GM19240 (cell line): ENCODE results near the gene ITGB3.

Experiments
- DNase-seq: peaks from one replicate; pipeline ENCODE4 v3.0.0; 2011; ENCODE audit warnings: low spot score; ENCODE audit not compliant: insufficient read length

Gene ITGB3

DNA sequence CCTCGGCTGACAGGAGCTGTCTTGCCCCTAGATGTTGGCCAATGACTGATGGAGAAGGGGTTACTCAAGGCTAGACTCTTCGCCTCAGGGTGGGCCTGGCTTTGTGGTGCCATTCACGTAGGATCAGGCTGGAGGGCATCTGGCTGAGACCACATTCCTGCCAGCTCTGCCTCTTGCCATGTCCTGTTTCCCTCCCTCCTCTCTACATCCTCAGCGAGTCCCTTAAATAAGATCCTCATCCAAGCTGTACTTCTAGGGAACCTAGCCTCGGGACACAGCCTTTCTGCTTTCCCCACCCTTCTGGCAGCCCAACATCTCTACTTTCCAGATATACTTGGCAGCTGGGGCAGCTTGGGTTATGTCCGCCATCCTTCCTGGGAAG lies 42.2 kb downstream of the ITGB3 start:
- DNase-seq, result no peak

DNA sequence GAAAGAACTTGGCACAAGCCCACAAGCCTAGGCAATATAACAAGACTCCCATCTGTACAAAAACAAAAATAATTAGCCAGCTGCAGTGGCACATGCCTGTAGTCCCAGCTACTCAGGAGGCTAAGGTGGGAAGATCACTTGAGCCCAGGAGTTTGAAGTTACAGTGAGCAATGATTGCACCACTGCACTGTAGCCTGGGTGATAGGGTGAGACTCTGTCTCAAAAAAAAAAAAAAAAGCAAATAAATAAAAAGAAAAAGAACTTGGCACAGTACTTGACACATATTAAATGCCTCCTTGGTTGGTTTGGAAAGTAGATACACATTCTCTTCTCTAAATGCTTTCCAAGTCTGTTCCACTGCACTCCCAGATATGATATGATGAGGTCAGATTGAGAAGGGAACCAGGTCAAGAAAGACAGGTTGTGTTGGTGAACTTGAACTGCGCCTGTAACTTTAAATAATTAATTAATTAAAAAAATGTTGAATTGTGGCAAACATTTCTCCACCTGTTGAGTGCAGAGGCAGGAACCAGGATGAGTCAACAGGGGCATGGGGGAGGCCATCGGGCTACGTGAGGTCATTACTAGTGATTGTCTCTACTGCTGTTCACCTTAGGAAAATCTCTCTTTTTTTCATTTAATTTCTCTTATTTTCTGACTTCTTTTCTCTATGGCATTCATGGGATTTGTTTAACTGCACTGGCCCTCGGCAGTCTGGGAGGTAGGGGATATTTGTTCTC lies 44.2 kb downstream of the ITGB3 start:
- DNase-seq, result no peak

DNA sequence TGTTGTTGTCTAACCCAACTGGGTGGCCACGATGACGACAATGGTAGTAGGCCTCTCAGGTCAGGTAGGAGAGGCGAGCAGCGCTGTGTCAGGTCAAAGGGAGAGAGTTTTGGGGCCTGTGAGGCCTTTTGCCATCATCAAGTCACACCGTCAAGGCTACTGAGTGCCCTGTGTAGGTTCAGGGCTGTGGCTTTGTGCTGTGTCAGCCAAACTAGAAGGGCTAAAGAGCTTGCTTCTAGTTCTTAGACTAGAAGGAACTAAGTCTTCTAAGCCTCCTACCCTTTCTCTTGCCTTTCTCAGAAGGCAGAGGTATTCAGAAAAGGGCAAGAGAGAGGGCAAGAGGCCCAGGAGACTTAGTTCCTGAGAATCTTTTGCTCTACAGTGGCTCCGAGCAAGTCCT lies 45.1 kb downstream of the ITGB3 start:
- DNase-seq, result no peak

DNA sequence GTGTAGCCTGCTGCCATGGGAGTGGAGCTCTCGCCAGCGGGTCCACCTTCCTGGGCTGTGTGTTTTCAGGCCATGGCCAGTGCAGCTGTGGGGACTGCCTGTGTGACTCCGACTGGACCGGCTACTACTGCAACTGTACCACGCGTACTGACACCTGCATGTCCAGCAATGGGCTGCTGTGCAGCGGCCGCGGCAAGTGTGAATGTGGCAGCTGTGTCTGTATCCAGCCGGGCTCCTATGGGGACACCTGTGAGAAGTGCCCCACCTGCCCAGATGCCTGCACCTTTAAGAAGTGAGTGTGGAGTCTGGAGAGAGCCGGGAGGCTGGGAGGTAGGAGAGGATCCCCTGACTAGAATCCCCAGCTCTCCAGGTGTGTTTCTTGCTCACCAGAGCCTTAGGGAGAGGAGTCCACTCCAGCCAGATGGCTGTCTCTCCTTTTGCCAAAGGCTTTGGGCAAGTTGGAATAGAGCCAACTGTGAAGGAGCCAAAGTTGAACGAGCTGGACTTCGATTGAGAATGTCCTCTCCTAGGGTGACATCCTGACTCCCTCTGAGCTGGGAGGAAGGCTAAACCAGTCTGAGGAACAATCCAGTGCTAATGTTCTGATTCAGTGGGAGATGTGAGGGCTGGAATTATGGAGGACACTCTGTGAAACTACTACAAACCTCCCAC lies 45.7 kb downstream of the ITGB3 start:
- no peak for DNase-seq

DNA sequence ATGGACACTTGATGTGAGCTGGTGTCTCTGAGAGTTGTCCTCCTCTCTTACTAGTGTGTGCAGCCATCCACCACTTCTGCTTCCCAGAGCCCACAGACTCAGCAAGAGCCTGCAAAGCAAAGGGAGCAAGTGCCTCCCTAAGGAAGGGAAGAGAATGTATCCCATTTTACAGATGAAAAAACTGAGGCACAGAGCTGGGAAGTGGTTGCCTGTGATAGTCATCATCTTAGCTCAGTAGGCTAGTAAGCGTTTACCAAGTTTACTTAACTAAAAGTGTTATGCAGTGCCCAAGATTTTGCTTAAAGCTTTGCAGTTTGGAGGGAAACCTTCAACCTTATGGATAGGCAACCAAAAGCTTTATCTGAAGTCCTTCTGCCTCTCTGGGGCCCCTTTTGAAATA lies 47.1 kb downstream of the ITGB3 start:
- no peak for DNase-seq

DNA sequence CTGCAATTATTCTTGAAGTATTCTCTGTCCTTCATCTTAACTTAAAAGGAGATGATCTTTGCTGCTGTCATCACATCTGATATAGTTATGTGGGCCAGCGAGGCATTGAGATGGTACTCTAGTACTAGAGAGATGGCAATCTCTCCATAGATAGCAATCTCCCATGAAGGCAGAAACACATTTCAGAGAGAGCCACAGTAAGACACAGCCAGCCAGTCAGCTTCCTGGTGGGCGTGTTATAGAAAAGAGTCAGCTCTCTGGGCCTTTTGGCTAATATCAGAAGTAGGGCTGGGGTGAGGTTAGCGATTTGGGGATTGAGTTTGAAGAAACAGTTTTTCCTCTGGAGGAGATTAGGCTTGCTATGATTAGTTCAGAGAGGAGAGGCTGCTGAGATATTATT lies 47.5 kb downstream of the ITGB3 start:
- no peak for DNase-seq

DNA sequence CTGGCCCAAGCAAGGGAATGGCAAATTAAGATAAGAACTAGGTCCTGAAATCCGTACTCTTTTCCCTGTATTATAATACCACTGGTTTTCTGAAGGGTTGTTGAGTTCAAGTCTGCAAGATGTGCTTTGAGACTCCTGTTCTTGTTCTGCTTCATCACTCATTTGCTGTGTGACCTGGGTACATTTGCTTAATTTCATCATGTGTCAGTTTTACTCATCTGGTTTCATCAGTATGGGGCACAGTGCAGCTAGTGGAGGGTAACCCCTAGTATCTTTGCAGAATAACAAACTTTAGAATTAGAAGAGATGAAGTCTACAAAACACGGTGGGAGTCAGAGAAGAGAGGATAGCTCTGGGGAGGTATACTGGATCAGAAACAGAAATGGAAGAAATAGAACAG lies 48.2 kb downstream of the ITGB3 start:
- no peak for DNase-seq

DNA sequence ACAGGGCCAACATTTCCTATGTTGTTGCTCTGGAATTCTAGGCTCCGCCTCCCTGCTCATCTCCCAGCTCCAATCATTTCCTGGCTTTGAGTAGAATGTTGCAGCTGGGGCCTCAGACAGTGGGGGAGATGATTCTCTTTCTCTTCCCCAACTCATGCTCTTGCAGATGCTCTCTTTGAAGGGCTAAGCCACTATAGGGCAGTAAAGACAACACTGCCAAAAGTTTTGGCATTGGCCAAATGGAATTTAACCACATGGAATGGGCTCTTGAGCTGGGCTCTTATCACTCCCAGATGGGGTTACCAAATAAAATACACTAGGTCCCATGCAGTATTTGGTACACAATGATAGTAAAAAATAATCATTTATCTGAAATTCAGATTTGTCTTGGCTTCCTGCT lies 50.6 kb downstream of the ITGB3 start:
- DNase-seq, result no peak

DNA sequence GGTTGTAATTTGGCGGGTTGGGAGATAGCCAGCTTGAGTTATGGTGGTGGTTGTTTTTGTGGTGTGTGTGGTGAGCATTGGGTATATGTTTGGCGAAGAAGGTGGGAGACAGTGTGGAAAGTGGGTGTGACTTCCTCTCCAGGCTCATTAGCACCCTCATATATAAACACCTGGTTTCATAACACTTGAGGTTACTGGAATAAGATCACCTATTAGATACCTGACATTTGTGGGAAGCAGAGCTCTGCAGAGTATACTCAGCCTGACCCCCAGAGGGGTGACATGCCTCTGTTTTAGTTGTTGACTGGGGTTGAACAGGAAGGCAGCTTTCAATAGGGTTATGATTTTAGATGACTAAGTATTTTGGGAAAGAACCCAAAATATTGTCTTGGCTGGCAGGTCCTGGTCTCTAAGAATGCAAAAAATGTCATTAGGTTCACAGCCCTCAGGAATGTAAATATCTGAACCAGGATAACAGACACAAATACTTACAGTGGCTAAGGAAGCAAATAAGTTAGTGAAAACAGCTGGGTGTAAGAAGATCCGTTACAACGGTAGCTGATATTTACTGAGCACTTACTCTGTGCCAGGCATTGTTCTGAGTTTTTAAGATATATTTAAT lies 51.8 kb downstream of the ITGB3 start:
- DNase-seq, result no peak

DNA sequence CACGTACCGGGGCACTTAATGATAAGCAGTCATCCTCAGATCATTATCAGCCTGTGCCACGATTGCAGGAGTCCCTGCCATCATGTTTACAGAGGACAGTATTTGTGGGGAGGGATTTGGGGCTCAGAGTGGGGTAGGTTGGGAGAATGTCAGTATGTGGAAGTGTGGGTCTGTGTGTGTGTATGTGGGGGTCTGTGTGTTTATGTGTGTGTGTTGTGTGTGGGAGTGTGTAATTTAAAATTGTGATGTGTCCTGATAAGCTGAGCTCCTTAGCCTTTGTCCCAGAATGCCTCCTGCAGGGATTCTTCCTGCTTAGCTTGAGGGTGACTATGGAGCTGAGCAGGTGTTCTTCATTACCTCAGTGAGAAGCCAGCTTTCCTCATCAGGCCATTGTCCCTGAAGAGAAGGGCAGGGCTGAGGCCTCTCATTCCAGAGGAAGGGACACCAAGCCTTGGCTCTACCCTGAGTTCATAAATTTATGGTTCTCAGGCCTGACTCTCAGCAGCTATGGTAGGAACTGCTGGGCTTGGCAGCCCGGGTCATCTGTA lies 56.6 kb downstream of the ITGB3 start:
- DNase-seq, result no peak

DNA sequence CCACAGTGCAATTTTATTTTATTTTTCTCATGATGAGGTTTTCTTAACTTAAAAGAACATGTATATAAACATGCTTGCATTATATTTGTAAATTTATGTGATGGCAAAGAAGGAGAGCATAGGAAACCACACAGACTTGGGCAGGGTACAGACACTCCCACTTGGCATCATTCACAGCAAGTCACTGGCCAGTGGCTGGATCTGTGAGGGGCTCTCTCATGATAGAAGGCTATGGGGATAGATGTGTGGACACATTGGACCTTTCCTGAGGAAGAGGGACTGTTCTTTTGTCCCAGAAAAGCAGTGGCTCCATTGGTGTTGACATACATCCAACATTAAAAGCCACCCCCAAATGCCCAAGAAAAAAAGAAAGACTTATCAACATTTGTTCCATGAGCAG lies 57.8 kb downstream of the ITGB3 start:
- DNase-seq, result no peak

DNA sequence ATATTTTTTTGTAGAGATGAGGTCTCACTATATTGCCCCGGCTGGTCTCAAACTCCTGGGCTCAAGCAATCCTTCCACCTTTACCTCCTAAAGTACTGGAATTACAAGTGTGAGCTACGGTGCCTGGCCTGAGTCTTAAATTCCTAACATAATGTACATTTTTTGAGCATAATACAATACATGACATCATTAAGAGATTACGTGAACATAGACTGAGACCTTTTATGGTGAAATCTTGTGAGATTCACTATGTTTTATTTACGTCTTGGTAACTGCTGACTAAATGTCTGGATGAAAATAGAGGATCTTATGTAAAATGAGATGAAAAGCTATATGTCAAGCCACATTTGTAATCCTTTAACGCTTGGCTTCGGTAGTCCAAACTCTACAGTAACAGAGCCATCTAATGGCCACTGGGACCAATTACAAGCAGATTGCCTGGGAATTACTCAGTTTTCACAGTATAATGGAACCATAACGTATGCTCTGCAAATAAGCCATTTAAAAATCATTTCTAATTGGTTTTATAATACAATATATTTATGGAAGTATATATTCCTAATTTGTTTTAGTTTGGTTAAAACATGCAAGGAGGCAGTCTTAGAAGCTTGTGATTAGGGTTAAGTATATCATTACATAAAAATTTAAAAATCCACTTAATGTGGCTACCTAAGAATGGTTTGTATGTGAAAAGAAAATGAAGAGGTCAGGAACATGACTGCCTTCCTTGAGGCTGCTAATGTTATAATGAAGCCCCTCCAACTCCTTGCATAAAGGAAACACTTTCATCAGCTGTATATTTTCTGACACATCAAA lies 62.0 kb downstream of the ITGB3 start:
- no peak for DNase-seq

DNA sequence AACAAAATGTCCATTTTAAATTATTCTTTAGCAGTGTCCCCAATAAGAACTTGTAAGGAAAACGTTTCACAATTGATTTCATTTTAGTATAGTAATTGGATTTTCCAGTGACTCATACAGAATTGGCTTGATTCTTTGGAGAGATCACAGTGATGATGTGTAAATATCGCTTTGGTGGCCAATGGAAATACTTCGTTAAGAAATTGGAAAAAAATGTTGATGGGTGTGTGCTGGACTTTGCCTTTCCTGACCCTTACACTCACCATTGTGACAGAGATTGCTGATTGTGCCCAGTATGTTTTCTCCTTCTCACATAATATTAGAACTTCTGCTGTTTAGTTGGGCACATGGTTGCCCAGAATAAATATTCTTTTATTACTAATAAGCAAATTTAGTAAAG lies 62.7 kb downstream of the ITGB3 start:
- DNase-seq, result no peak

DNA sequence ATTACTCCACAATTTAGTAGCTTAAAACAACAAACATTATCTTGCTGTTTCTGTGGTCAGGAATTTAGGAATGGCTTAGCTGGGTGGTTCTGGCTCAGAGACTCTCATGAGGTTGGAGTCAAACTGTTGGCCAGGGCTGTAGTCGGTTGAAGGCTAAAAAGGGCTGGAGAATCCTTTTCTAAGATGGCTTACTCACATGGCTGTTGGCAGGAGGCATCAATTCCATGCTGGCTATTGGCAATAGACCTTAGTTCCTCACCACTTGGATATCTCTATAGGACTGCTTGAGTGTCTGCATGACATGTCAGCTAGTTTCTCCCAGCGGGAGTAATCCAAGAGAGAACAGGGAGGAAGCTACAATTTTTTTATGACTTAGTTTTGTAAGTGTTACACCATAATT lies 63.5 kb downstream of the ITGB3 start:
- no peak for DNase-seq

DNA sequence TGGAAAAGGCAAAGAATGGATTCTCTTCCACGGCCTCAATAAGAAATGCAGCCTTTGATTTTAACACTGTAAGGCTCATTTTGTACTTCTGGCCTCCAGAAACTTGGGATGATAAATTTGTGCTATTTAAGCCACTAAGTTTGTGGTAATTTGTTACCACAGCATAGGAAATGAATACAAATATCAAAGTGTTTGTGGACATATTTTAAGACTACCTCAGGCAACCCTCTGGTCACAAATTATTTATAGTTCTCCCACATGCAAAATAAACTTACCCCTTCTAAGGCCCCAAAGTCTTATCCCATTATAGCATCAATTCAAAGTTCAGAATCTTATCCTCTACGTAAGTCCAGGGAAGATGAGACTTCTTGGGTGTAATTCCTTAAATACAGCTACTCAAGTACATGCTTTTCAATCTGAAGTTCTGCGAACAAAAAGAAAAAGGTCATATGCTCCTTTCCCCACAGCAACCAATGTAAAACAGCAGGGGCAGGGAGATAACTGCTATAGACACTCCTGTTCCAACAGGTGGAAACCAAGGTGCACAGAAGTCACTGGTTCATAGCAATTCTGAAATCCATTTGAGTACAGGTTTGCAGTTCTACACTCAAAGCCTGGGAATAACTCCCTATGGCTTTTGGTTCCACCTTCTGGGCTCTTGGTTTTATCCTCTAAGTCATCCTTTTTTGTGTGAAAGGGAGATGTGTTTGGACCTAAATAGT lies 64.7 kb downstream of the ITGB3 start:
- no peak for DNase-seq

DNA sequence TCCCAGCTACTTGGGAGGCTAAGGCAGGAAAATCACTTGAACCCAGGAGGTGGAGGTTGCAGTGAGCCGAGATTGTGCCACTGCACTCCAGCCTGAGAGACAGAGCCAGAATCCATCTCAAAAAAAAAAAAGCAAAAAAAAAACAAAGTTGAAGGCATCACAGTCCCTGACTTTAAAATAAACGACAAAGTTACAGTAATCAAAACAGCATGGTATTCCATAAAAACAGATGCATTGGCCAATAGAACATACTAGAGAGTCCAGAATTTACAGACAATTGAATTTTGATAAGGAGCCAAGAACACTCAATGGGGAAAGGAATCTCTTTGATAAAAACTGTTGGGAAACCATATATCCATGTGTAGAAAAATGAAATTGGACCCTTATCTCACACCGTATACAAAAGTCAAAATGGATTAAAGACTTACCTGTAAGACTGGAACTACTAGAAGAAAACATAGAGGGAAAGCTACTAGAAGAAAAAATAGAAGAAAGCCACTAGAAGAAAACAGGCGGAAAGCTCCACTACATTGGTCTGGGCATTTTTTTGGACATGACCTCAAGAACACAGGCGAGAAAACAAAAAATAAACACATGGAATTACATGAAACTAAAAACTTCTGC lies 67.4 kb downstream of the ITGB3 start:
- DNase-seq, result no peak

DNA sequence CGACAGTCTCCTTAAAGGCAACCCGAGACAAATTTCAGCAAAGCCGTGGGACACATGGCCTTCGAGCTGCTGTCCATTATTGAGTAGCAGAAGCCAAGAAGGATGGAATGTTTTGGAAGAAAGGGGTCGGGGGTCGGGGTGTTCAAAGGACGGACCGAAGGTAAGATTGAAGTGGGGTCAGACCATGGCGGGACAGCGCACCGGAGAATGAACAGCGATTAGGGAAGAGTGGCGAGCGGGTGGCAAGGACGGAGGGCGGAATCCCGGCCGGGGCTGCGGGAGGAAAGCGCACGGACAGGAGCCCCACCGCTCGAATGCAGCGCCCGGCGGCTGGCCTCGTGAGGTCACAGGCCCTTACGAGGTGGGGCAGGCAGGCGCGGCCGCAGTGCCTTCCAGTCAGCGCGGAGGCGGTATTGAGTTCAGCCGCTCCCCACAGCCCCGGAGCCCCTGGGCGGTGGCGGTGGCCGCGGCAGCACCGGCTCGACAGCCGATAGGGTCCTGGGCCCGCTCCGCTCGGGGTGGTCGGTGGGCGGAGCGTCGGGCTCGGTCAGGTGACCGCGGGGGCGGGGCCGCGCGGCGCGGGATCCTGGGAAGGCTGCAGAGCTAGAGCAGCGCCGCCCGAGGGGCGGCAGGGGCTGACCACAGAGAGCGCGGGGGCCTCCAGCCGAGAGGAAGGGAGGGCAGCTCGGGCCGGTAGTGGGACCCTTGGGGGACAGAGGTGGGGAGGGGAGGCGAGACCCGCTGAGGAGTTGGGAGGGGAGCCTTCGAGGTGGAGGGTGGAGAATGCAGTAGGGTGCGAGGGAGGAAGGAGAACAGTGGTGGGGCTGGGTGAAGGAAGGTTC lies 70.0 kb downstream of the ITGB3 start, which contains the start of gene EFCAB13:
Gene EFCAB13, plus strand, starts transcription at position 574 of the 842 bp plus-strand sequence. CDS start 4,399 bp downstream, outside the sequence.
- peak; percentile 39 for DNase-seq

DNA sequence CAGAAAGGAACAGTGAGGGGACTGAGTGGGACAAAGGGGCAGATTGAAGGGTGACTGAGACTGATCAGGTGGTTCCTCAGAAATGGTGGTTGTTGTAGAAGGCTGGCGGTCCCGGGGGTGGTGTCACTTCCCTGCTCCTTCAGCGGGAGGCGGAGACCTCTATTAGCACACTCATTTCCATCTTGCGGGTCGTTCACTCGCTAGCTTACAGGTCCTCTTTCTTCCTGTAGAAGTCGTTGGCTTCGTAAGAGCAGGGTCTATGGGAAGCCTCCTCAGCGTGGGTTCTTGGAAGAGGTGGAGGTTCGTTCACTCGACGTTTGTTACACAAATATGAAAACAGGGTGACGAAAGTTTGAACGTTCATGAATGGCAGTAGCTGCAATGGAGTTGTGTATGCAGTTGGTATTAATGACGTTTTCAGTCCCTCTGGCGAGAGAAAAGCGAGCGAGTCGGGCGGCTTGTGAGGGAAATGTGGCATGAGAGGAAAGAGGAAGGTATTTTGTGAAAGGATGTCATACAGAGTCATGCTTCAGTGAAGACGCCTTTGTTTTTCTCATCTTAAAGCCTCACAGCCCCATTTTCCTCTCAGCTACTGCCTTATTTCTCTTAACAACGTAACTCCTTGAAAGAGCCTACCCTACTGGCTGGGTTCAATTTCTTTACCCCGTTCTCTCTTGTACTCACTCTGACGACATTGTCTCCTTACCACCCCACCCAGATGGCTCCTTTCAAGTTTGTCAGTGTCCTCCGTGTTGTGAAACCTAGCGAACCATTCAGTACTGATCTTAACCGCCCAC lies 70.8 kb downstream of the ITGB3 start:
- DNase-seq, result no peak

DNA sequence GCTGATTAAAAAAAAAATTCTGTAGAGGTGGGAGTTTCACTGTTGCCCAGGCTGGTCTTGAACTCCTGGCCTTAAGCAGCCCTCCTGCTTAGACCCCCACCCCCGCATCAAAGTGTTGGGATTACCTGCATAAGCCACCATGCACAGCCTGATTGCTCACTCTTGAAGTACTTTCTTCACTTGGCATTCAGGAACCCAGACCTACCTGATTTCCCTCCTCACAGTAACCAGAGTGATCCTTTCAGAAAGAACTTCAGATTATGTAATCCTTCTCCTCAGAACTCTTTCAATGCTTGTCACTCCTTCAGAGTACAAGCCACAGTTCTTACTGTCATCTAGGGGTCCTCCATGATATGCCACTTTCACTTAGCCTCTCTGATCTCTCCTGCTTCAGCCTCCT lies 71.5 kb downstream of the ITGB3 start:
- no peak for DNase-seq
